ENCODE measurements around the gene MTAP.

The MTAP gene

GRCh38 chr9:21854119-21854518, 51.7 kb downstream of the MTAP start:
- no peak for DNase-seq

GRCh38 chr9:21854594-21854993, 52.2 kb downstream of the MTAP start:
- DNase-seq = no peak

DNA sequence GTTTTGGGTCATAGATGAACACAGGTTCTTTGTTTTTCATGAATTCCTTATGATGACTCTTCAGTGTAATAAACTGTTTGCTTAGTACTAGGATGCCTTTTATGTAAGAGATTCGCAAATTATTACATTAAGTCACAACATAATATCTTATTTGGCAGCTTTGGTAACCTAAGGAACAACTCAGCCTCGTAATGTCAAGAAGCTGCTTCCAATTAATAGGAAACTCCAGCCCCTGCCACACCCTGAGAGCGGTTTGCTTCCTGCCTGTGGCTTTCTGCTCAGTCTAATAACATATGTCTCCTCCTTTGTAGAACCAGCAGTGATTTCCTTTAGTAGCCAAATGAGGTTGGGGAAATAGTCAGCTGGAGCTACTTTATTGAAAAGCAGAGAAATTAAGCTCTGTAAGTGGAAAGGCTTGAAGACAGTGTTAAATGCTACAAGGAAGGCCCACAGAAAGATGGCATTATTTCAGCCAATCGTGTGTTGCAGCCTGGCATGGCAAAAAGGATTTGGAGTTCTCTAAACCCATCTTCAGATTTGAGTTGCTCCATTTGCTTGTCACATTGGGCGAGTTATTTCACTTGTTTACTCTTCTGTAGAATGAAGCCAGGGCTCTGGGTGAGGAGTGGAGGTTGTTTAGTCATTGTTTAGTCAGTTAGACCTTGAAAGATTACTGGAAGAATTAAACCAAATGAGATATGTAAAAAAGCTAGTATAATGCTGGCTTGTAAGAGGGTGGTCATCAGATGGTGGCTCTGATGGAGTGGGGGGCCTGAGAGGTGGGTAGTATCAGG, 54.1 kb downstream of the MTAP start:
- DNase-seq = no peak

GRCh38 chr9:21862871-21863270, 60.4 kb downstream of the MTAP start:
- DNase-seq = no peak

GRCh38 chr9:21864505-21864904, 62.1 kb downstream of the MTAP start:
- DNase-seq = no peak

DNA sequence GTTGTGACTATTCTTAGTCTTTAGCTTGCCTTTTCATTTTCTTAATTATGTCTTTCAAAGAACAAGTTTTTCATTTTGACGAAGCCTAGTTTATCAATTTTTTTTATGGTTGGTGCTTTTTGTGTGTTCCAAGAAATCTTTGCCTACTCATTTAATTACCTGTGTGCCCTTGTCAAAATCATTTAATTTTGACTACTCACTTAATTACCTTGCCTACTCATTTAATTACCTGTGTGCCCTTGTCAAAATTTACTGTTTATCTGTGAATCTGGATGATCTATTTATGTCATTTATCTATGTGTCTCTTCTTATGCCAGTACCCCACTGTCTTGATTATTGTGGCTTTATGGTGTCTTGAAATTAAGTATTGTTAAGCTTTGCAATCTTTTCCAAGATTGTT, 63.9 kb downstream of the MTAP start:
- no peak for DNase-seq

DNA sequence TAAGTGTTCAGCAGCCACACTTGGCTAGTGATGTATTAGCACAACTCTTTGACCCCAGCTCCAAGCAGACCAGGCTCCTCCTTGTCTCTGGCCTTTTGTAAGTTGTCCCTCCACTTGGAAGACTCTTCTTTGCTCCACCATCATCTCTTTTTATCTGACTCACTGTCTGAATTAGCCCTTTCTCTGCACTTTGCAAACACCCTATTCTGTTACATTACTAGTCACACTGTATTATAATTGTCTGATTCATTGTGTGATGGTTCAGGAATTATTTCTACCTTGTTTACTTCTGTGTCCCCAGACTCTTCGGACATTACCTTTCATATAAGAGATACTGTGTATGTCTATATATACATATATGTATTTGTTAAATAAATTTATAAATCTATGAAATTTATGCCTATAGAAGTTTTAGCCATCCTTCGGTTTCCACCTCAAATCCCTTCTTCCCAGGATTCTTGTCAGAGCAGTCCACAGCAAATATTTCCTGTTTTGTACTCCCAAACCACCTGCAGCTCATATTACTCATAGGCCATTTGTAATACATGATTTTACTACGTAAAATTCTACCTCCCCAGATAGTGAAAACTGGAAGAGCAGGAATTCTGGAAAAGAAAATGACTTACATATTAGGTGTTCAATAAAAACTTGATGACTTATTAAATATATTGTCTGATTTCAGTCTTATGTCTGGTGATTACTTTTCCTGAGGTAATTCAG, 69.0 kb downstream of the MTAP start:
- no peak for DNase-seq

DNA sequence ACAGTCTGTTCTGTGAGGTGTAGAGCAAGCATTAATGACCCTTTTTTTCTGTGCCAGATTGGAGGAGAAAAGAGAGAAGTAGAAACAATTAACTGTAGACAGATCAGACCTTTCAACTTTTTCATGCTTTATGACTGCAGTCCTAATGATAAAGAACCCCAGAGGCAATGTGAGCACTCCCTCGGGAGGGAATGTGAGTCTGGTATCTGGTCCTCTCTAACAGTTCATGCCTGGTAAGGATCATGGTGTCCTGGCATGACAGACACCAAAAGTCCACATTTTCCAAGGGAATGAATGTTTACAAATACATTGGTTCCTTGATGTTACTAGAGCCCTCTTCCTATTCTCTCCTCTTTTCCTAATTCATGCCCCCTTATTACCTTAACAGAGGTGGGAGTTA, 70.3 kb downstream of the MTAP start:
- DNase-seq = no peak

DNA sequence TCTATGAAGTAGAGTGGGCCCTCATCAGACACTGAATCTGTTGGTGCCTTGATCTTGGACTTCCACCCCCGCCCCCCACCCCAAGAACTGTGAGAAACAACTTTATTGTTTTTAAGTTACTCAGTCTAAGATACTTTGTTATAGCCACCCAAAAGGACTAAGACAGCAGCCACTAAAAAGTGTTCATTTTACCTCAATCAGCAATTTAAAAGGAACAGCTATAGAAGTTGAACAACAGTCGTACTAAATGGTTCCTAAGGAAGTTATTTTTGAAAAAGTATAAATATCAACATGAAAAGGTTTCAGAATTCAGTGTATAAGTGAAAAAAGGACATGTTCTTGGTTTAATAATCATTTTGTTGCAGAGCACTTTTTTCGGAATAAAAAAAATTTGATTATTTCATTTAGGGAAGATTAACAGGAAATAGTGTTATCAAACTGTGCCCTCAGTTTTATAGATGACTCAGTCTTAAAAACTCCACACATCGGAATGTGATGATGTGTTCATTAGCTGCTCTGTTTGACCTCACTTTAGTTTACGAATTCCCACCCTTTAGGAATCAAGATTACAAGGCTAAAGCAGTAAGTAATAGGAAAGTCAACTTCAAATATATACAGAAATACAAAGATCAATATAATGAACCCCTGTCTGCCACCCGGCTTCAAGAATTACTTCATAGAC, 71.2 kb downstream of the MTAP start:
- no peak for DNase-seq

- no peak for DNase-seq
These were observed 73.5 kb downstream of the MTAP start for GRCh38 chr9:21875893-21876292.

GRCh38 chr9:21883642-21884041, 81.2 kb downstream of the MTAP start:
- no peak for DNase-seq

- DNase-seq = no peak
These were observed 87.2 kb downstream of the MTAP start for GRCh38 chr9:21889673-21890072.

DNA sequence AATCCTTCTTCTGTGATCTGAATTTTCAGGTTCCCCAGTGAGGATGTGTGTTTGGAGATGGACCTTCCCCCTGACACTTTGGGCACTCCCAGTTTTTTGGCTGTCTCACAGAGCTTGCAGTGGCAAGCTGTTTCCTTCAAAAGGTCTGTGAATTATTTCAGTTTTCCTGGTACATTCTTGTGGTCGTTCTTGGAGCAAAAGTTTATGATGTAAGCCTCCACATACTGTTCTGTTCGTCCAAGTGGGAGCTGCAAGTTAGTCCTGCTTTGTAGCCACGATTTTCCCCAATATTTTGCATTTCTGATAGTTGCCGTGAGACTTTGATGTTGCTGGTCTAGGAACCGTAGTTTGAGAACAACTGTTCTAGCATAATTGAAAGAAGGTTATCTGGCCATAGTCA, 88.3 kb downstream of the MTAP start:
- DNase-seq = no peak

DNA sequence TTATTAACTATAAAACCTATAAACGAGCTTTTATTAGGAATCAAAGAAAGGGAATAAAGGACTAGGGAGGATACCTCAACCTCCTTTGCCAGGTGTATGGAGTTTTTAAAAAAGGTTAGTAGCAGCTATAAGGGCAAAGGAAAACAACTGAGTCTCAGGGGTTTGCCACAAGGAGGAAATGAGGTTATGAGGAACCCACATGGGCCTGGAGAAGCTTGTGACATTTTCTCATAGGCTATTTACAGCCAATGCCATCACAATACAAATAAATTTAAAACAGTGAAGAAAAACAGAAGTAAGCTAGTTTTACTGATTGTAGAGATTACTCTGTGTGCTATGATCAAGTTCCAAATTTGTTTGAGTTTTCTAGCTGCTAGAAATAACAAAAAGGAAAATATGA, 99.1 kb downstream of the MTAP start:
- no peak for DNase-seq

GRCh38 chr9:21902136-21902535, 99.7 kb downstream of the MTAP start:
- DNase-seq = no peak

DNA sequence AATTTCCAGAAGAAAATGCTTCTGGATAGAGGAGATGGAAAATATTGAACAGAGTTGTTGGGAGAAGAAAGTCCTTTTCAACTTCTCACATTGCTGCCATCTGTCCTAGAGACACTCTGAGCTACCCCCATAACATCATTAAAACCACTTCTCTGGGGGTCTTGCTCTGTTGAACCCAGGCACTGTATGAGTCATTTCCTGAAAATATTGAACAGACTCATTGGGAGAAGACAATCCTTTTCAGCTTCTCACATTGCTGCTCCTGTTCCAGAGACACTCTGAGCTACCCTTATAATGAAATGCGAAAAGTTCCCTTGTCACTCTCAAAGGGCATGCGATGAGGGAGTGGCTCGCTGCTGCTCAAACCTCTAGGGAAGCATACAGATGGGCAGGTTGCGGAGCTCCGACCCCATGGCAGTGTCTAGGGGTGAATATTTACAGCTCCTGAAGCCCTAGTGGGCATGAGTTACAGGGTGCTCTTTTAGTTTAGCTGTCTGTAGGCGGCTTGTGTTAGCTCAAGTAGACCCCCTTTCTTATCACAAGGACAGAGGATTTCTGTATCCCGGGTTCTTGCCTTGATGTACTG, 101.0 kb downstream of the MTAP start:
- DNase-seq = no peak

- DNase-seq = no peak
These were observed 101.9 kb downstream of the MTAP start for GRCh38 chr9:21904371-21904770.

DNA sequence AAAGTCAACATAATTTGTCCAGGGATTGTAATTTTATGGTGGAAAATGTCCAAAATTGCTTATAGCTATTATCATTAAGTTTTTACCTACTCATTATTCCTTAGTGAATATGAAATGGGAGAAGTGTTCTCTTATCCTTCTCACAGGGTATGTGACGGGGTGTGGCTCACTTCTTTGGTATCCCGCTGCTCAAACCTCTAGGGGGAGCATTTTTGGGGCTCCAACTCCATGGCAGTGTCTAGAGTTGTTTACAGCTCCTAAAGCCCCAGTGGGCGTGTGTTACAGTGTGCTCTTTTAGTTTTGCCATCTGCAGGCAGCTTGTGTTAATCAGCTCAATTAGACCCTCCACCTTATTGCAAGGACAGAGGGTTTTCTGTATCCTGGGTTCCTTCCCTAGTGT, 102.3 kb downstream of the MTAP start:
- no peak for DNase-seq

DNA sequence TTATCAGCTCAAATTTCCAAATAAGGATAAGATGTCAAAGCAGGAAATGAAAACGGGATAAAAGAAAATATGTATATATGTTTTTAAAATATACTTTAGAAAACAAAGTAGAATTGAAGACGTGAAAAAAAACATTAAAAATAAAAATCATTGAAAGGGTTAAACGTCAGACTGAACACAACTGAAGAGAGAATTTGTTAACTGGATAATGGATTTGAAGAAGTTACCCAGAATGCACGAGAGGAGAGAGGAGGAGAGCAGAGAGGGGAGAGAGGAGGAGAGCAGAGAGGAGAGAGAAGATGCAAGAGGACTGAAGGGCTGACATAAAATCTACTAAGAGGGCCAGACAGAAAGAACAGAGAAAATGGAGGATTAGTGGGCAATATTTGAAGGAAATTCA, 103.8 kb downstream of the MTAP start:
- no peak for DNase-seq

GRCh38 chr9:21906881-21907280, 104.4 kb downstream of the MTAP start:
- no peak for DNase-seq

DNA sequence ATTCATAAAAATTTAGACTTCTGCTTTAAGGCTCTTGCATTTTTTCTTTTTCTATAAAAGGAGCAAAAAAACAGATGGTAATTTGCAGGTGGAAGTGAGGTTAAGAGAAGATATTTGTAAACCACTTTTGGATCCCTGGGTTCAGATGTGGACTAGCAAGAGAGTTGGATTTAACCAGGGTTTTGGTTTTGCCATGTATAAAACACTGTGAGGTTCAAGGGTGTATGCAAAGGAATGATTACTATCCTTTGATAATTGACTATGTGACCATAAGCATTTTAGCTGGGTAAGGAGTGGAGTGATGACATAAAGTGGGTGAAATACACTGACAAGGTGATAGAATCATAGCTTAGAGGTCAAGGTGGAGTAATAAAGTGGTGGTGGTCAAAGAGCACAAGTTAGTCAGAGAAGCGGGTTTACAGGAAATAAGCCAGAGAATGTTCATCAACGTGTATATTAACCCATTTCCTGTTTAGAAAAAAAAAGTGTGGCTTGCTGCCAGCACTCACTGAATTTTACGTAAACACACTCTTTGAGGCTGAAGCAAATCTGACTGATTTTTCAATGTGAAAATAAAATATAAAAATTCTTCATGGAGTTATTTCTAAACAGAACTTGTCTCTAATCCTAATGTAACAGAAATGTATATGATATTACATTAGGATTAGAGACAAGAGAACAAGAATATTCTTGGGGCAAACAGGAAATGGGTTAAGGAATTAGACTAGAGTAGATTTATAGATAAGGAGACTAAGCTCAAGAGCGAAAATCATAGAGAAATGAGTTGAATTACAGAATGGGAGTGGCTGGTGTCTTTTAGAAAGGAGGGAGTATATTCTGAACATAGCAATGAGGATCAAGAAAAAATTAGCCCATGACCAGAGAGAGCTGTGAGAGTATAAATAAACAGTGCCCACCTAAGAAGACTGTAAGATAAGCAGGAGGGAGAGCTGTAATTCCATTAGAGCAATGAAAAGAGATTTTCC, 117.2 kb downstream of the MTAP start:
- no peak for DNase-seq

DNA sequence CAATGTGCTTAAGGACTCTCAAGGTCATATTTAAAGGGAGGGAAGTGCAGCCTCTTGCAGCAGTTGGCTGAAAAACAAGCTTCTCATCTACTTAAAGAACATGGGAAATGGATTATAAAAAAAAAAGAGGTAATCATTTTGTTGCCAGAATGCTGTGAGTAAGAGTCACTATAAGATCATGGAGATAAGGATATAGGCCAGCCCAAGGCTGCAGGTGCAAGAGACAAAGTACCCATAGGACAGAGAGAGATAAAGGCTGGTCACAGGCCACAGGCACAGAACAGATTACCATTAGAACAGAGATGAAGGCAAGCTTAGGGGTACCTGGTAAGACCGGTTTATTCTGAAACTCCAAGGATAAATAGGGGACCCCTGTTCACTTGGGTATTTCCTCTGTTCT, 121.3 kb downstream of the MTAP start:
- DNase-seq = no peak

Measured in cortex of kidney (tissue), 1 donor.